ENCODE data around the gene ACTBL2. TPM values are rescaled to one million over a fixed set of nuclear protein-coding genes. Genes with fewer than 3 reads are reported as not detected.

The ACTBL2 gene
- total RNA-seq, 1 donor from 2014 or later = 11.8 TPM

- H3K27me3 Mint-ChIP-seq (ENCODE audit: low read depth, unreplicated experiment) = peaks cover 2% of the 10 kb centered on the region
- no peaks in the 10 kb centered on the region for H3K36me3 Mint-ChIP-seq (ENCODE audit: low read depth, unreplicated experiment)
- DNase-seq (ENCODE audit: low read depth) (no peak), FAIRE-seq (no peak)
- H3K4me3 ChIP-seq (ENCODE audit: insufficient read depth, low read depth, low read length) = no peak overlapping the region
- H3K36me3 ChIP-seq (ENCODE audit: insufficient read depth, low read length) = no peaks in the 10 kb centered on the region
- no peaks in the 10 kb centered on the region for H3K79me2 ChIP-seq (ENCODE audit: insufficient read depth, low read length)
- no peak overlapping the region for H3K4me2 ChIP-seq (ENCODE audit: low read length)
- TF ChIP-seq, protein P1, sequence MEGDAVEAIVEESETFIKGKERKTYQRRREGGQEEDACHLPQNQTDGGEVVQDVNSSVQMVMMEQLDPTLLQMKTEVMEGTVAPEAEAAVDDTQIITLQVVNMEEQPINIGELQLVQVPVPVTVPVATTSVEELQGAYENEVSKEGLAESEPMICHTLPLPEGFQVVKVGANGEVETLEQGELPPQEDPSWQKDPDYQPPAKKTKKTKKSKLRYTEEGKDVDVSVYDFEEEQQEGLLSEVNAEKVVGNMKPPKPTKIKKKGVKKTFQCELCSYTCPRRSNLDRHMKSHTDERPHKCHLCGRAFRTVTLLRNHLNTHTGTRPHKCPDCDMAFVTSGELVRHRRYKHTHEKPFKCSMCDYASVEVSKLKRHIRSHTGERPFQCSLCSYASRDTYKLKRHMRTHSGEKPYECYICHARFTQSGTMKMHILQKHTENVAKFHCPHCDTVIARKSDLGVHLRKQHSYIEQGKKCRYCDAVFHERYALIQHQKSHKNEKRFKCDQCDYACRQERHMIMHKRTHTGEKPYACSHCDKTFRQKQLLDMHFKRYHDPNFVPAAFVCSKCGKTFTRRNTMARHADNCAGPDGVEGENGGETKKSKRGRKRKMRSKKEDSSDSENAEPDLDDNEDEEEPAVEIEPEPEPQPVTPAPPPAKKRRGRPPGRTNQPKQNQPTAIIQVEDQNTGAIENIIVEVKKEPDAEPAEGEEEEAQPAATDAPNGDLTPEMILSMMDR (IDR thresholded peaks at IDR 0.05; ENCODE audit: insufficient read depth, low read depth, low read length) = no peak
- no peak for TF ChIP-seq EZH2 (IDR thresholded peaks at IDR 0.05; ENCODE audit: insufficient read depth, low read length)
- no peak overlapping the region for H3K4me3 Mint-ChIP-seq (ENCODE audit: unreplicated experiment)
- H3K9me3 ChIP-seq (ENCODE audit: insufficient read depth, low read depth, low read length) = no peaks in the 10 kb centered on the region
- H4K20me1 ChIP-seq (ENCODE audit: insufficient read depth, low read length) = no peaks in the 10 kb centered on the region
- H3K9me3 Mint-ChIP-seq (ENCODE audit: unreplicated experiment) = no peaks in the 10 kb centered on the region
- no peak overlapping the region for H3K9ac ChIP-seq (ENCODE audit: low read length)
- H3K27ac ChIP-seq (ENCODE audit: low read depth, low read length) = no peak overlapping the region
- peaks cover 6% of the 10 kb centered on the region for H3K4me1 ChIP-seq (ENCODE audit: insufficient read depth, low read length)
- no peaks in the 10 kb centered on the region for H3K27me3 ChIP-seq (ENCODE audit: insufficient read depth, low read length)
- H3K4me1 Mint-ChIP-seq (ENCODE audit: low read depth, unreplicated experiment) = peaks cover 19% of the 10 kb centered on the region
- H2AFZ ChIP-seq (ENCODE audit: low read depth, low read length) = no peak overlapping the region
- H3K27ac Mint-ChIP-seq (ENCODE audit: unreplicated experiment) = no peak overlapping the region
Measured at GRCh38 chr5:57509501-57510260, 27.1 kb upstream of the ACTBL2 start.

GRCh38 chr5:57508211-57508610 is 25.6 kb upstream of the ACTBL2 start:
- Mint-ChIP-seq H3K36me3 (ENCODE audit: low read depth, unreplicated experiment) (no peaks in the 10 kb centered on the region), H3K4me3 (ENCODE audit: unreplicated experiment) (no peak overlapping the region), H3K27me3 (ENCODE audit: low read depth, unreplicated experiment) (peaks cover 2% of the 10 kb centered on the region), H3K9me3 (ENCODE audit: unreplicated experiment) (no peaks in the 10 kb centered on the region), H3K27ac (ENCODE audit: unreplicated experiment) (no peak overlapping the region), H3K4me1 (ENCODE audit: low read depth, unreplicated experiment) (peaks cover 22% of the 10 kb centered on the region)
- H3K79me2 ChIP-seq (ENCODE audit: insufficient read depth, low read length) = no peaks in the 10 kb centered on the region
- no peaks in the 10 kb centered on the region for H4K20me1 ChIP-seq (ENCODE audit: insufficient read depth, low read length)
- no peak for TF ChIP-seq EZH2 (IDR thresholded peaks at IDR 0.05; ENCODE audit: insufficient read depth, low read length)
- TF ChIP-seq, protein P1 (IDR thresholded peaks at IDR 0.05; ENCODE audit: insufficient read depth, low read depth, low read length) = no peak
- DNase-seq (ENCODE audit: low read depth) = no peak
- FAIRE-seq = no peak
- no peak overlapping the region for H2AFZ ChIP-seq (ENCODE audit: low read depth, low read length)
- H3K27ac ChIP-seq (ENCODE audit: low read depth, low read length) = no peak overlapping the region
- H3K27me3 ChIP-seq (ENCODE audit: insufficient read depth, low read length) = no peaks in the 10 kb centered on the region
- no peaks in the 10 kb centered on the region for H3K9me3 ChIP-seq (ENCODE audit: insufficient read depth, low read depth, low read length)
- no peaks in the 10 kb centered on the region for H3K36me3 ChIP-seq (ENCODE audit: insufficient read depth, low read length)
- H3K9ac ChIP-seq (ENCODE audit: low read length) = no peak overlapping the region
- no peak overlapping the region for H3K4me2 ChIP-seq (ENCODE audit: low read length)
- H3K4me3 ChIP-seq (ENCODE audit: insufficient read depth, low read depth, low read length) = no peak overlapping the region
- H3K4me1 ChIP-seq (ENCODE audit: insufficient read depth, low read length) = peaks cover 11% of the 10 kb centered on the region
